SK-N-MC (cell line): Measurements from ENCODE around the gene SLC9A3.

Experiments
- DNase-seq: peaks from one replicate; pipeline ENCODE4 v3.0.0-alpha.2; 2011; ENCODE audit warnings: low read depth, low spot score
- H3K27ac ChIP-seq: fragments of 200-600 bp; sonication (generic); 2 replicates; pipeline ENCODE4 v1.5.1; 2016; ENCODE audit warnings: mixed run types
- H3K36me3 ChIP-seq: fragments of 200-600 bp; sonication (generic); 2 replicates; pipeline ENCODE4 v1.6.1; 2017; ENCODE audit warnings: antibody characterized with exemption, low read length, mixed read lengths; ENCODE audit not compliant: insufficient read depth
- H3K4me3 ChIP-seq: fragments of 200-600 bp; sonication (generic); 2 replicates; pipeline ENCODE4 v1.5.1; 2016
- H3K9ac ChIP-seq: fragments of 200-600 bp; sonication (generic); 2 replicates; pipeline ENCODE4 v1.8.0; 2017; ENCODE audit warnings: mixed run types, mixed read lengths; ENCODE audit not compliant: insufficient read length
- H3K9me3 ChIP-seq: fragments of 200-600 bp; sonication (generic); 2 replicates; pipeline ENCODE4 v1.6.1; 2017; ENCODE audit warnings: low read depth, mild to moderate bottlenecking, antibody characterized with exemption, low read length, moderate library complexity, mixed read lengths
- EZH2 ChIP-seq: fragments of 200-600 bp; sonication (generic); IDR thresholded peaks from one replicate; pipeline ENCODE4 v1.6.1; 2017; ENCODE audit warnings: antibody characterized with exemption
- FOXP2 ChIP-seq: optimal IDR thresholded peaks from 2 replicates; pipeline ENCODE3; 2011; ENCODE audit warnings: mild to moderate bottlenecking, moderate library complexity; ENCODE audit not compliant: insufficient read depth; ENCODE audit errors: extremely low read length, control extremely low read depth
- POLR2AphosphoS5 ChIP-seq: IDR thresholded peaks from 2 replicates; pipeline ENCODE4 v1.6.1; 2012; ENCODE audit warnings: mild to moderate bottlenecking, low read depth, low read length, borderline replicate concordance

Gene SLC9A3

DNA sequence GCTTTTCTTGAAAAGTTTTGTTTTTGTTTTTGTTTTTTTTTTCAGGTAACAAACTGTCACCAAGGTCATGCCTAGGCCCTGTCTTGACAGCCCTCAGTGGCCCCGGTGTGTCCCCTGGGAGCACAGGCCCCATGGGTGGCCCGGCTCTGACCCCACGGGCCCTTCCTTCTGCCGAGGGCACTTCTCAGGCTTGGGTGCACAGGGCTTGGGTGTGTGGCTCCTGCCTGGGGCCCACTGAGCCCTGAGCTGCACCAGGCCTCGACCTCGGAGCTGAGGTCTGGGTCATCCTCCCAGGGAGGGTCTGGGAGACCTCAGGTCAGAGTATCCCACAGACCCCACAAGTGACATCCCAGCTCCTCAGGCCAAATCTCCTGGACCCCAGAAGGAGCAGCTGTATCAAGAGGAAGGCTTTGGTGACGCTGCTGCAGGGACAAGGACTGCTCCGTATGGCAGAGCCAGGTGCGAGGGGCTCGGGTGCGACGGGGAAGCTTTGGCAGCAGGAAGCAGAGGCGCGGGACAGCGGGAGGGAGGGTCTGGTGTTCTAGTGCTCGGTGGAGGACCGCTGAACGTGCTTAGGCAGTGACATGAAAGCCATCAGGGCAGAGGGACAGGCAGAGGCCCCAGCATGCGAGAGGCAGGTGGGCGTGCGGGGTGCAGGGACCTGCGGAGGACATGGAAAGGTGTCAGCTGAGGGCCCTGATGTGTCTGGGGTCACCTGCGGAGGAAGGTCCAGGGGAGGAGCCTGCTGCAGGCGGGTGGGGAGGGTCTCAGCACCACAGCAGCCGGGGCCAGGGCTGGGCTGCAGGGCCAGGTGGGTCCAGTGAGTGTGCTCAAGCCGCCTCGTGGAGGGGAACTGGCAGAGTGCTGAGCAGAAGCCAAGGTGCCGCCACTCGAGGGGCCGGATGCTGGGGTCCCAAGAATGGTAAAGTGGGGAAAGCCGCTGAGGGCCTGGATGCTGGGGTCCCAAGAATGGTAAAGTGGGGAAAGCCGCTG is 18.4 kb upstream of the SLC9A3 start:
- H3K4me3 ChIP-seq: no peak overlapping the region
- no peaks in the 10 kb centered on the region for H3K9me3 ChIP-seq
- no peak for DNase-seq
- H3K9ac ChIP-seq: no peak overlapping the region
- H3K36me3 ChIP-seq: no peaks in the 10 kb centered on the region
- no peak overlapping the region for H3K27ac ChIP-seq
- TF ChIP-seq POLR2AphosphoS5 (no peak), EZH2 (no peak), FOXP2 (no peak)

- Histone ChIP-seq H3K36me3 (no peaks in the 10 kb centered on the region), H3K9ac (no peak overlapping the region), H3K27ac (no peak overlapping the region), H3K4me3 (no peak overlapping the region), H3K9me3 (no peaks in the 10 kb centered on the region)
- no peak for DNase-seq
- TF ChIP-seq FOXP2: no peak
- TF ChIP-seq POLR2AphosphoS5: no peak
- TF ChIP-seq EZH2: no peak
Measured at GRCh38 chr5:541539-542318, 17.5 kb upstream of the SLC9A3 start.

GRCh38 chr5:540906-541538 is 16.8 kb upstream of the SLC9A3 start:
- Histone ChIP-seq H3K9ac (no peak overlapping the region), H3K36me3 (no peaks in the 10 kb centered on the region), H3K27ac (no peak overlapping the region), H3K9me3 (no peaks in the 10 kb centered on the region), H3K4me3 (no peak overlapping the region)
- no peak for TF ChIP-seq POLR2AphosphoS5
- no peak for DNase-seq

DNA sequence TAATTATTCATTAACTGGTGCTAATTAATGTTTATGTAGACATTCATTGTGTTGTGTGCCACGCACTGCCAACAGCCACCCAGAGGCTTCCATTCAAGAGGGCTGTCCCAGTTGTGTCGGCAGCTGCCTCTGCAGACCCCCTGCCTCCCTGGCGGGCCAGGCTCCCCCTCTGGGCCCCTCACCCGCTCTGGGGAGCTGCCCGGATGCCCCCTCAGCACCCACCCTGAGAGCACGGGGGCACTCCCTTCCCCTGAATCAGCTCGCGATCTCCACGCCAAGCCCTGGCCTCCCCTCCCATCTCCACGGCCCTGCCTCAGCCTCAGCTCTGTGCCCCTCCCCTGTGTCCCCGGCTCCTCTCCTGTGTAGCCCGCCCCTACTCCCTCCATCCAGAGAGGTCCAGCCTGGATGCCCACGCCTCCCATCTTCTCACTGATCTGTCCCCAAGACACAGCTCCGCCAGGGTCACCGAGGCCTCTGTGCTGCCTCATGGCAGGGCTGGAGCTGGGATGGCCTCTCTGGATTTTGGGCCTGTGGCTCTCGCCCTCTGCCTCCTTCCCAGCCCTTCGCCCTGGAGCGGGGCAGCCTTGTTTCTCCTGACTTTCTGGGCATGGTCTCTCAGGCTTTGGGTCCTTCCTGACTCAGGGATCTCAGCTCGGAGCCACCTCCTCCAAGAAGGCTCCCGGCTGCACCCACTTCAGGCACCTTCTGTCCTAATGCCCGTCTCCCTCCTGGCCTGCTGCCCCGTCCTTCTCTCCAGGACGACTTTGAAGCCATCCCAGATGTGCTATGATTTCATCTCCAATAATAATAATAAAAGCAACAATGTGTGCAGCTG is 16.0 kb upstream of the SLC9A3 start:
- Histone ChIP-seq H3K27ac (no peak overlapping the region), H3K36me3 (no peaks in the 10 kb centered on the region), H3K9me3 (no peaks in the 10 kb centered on the region), H3K9ac (no peak overlapping the region), H3K4me3 (no peak overlapping the region)
- no peak for TF ChIP-seq EZH2
- TF ChIP-seq POLR2AphosphoS5: no peak
- TF ChIP-seq FOXP2: no peak
- no peak for DNase-seq

DNA sequence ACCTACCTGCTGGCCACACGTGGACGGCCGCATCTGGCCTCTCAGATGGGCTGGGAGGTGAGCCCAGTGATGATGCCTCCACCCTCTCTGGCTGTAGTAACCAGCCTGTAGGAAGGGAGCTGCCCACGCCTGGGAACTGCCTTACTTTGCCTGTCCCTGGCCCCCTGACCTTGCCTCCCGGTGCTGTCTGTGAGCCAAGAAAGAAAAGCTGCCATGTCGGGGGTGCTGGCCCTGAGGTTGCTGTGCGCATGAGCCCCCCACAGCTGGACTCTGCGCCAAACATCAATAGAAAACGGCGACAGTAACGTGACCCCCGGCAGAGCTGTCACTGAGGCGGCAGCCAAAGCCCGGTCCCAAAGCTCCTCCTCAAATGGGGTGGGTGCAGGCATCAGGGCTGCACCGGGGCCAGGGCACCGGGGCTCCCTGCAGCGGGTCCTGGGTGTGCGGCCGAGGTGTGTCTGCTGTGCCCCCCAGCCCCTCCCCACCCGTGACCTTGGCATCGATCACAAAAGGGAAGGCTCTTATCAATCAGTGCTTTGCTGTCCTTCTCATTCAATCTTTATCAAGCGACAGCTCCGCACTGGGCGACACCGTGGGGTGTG is 15.3 kb upstream of the SLC9A3 start:
- Histone ChIP-seq H3K36me3 (no peaks in the 10 kb centered on the region), H3K9me3 (no peaks in the 10 kb centered on the region), H3K4me3 (no peak overlapping the region), H3K27ac (no peak overlapping the region), H3K9ac (no peak overlapping the region)
- TF ChIP-seq FOXP2: no peak
- TF ChIP-seq POLR2AphosphoS5: no peak
- TF ChIP-seq EZH2: no peak
- no peak for DNase-seq

DNA sequence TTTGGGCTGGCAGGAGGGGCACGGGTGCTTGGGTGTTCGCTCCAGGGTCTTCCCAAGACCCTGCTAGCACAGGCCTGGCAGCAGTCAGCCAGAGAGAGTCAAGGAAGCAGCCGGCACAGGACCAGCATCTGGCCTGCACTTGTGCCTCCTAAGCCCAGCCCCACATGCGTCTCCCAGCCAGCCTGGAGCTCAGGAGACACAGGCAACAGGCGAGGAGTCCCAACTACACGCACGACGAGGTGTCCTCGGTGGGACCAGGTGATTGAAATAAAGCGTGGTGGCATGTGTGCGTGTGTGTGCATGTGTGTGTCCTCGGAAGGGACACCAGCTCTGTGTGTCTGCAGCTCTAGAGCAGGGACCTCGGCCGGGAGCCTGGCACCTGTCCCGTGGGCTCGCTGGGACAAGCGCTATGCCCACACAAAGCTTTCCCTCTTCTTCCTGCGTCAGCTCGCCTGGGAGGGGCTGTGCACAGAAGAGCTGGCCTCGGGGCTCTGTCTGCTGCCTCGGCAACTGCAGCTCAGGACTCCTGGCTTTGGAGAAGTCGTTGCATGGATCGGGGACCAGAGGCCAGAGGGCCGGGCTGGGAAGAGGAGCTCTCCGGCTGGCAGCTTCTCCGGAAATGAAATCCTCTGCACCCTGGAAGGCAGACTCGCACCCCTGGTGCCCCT is 14.7 kb upstream of the SLC9A3 start:
- DNase-seq: no peak
- Histone ChIP-seq H3K36me3 (no peaks in the 10 kb centered on the region), H3K4me3 (no peak overlapping the region), H3K9ac (no peak overlapping the region), H3K27ac (no peak overlapping the region), H3K9me3 (no peaks in the 10 kb centered on the region)
- TF ChIP-seq EZH2 (no peak), POLR2AphosphoS5 (no peak), FOXP2 (no peak)

- Histone ChIP-seq H3K4me3 (no peak overlapping the region), H3K27ac (no peak overlapping the region), H3K9ac (no peak overlapping the region), H3K36me3 (no peaks in the 10 kb centered on the region), H3K9me3 (no peaks in the 10 kb centered on the region)
- TF ChIP-seq EZH2 (no peak), FOXP2 (no peak)
- no peak for DNase-seq
Measured at GRCh38 chr5:538271-538771, 14.1 kb upstream of the SLC9A3 start.
